Kidney capillary endothelial cell (primary cell): Measurements from ENCODE around the gene ILDR1.
"Not testable (repeated sequence)": the region's sequence is repeated elsewhere in the genome, so short reads cannot be mapped to it uniquely, and the experiment has no call there.

ENCODE experiments used
- DNase-seq: peaks from one replicate; pipeline ENCODE4 v3.0.0-alpha.2; 2018; ENCODE audit warnings: low spot score

The ILDR1 gene

DNA sequence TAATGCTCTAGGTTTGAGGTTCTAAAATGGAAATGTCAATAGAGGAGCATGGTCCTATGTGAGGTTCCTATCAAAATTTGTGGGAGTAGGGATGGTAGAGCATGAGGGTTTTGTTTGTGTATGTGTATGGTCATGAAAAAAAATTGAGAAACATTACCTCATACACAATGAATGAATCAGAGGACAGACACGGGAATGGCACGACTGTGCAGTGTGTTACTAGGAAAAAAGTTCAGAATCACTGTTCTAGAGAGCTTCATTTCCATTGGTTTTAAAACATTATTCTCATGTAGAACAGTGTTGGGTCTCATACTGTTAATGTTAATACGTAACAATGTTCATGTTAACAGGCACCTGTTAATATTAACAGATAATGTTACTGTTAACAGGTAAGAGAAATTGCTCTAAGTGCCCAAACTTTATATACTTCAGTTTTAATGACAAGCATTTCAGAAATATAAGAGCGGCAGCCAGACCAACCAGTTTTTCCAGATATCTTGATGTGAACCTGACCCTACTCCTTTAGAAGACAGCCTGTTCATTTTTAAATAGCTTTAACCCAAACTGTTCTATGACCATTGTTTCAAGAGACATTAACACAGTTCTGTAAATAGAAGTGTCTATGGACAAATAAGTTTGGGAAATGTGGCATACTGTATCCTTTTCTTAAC is 79.8 kb downstream of the ILDR1 start:
- no peak for DNase-seq

DNA sequence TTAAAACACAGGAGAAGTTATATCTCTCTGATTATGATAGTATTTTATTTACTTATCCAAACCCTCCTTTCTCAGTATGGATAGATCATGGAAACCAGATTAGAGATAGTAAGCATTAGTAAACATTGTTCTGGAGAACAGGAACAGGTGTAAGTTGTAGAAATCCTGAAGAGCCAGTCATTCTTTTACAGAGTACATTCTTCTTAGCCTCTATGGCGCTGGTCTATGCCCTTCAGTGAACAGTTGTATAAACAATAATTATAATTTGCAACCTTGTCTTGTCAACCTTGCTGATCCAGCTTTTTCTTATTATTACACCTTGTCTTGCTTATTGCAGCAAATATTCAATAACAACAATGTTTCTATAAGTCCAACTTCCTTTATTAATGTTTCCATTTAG is 80.5 kb downstream of the ILDR1 start:
- no peak for DNase-seq

DNA sequence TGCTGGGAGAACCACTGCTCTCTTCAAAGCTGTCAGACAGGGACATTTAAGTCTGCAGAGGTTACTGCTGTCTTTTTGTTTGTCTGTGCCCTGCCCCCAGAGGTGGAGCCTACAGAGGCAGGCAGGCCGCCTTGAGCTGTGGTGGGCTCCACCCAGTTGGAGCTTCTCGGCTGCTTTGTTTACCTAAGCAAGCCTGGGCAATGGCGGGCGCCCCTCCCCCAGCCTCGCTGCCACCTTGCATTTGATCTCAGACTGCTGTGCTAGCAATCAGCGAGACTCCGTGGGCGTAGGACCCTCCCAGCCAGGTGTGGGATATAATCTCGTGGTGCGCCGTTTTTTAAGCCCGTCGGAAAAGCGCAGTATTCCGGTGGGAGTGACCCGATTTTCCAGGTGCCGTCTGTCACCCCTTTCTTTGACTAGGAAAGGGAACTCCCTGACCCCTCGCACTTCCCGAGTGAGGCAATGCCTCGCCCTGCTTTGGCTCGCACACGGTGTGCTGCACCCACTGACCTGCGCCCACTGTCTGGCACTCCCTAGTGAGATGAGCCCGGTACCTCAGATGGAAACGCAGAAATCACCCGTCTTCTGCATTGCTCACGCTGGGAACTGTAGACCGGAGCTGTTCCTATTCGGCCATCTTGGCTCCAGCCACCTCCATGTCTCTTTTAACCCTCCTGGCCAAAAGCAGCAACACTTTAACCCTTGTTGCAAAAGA is 83.7 kb downstream of the ILDR1 start:
- not testable (repeated sequence) for DNase-seq
